ENCODE results near the gene HSPB9. TPM values are rescaled to one million over a fixed set of nuclear protein-coding genes. Genes with fewer than 3 reads are reported as not detected.
A peak's percentile ranks its signal among the peaks of the same experiment; 100 is the strongest.

HSPB9 gene
- total and polyA plus RNA-seq, 9 of the 15 experiments (the other 6 are each of a cell fraction or from before 2014, with no cell fraction given): 0.04 to 0.16 (median 0.08) TPM; not detected in 3

- TF ChIP-seq REST (IDR thresholded peaks at IDR 0.05; ENCODE audit: borderline replicate concordance): peak; percentile 84
- TF ChIP-seq REST (CRISPR knock-in tag; IDR thresholded peaks at IDR 0.05; ENCODE audit: low read depth): no peak
- TF ChIP-seq MLLT1 (IDR thresholded peaks at IDR 0.05): no peak
These were observed 20.9 kb upstream of the HSPB9 start (continued) for GRCh38 chr17:42101513-42102292.
